Measurements from ENCODE around the gene BIRC5.

BIRC5 gene

DNA sequence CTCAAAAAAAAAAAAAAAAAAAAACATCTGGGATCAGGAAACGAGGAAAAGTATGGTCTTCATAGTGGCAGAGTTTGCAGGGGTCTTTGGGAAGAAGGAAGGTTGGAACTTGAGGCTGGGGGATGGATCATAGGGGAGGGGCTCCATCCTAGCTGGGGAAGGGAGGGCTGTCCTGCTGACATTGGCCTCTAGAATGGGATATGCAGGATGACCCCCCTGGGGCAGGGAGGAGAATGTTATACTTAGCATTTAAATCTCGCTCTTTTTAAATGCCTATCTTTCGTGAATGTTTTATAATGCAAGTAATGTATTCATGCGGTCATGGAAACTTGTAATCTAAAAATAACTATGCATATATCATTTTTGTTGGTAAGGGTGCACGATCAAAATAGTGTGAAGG is 50.5 kb downstream of the BIRC5 start:
- no peak overlapping the region for H3K27ac ChIP-seq
- no peak for TF ChIP-seq ZFX (IDR thresholded peaks at IDR 0.05)
- TF ChIP-seq, protein P1, sequence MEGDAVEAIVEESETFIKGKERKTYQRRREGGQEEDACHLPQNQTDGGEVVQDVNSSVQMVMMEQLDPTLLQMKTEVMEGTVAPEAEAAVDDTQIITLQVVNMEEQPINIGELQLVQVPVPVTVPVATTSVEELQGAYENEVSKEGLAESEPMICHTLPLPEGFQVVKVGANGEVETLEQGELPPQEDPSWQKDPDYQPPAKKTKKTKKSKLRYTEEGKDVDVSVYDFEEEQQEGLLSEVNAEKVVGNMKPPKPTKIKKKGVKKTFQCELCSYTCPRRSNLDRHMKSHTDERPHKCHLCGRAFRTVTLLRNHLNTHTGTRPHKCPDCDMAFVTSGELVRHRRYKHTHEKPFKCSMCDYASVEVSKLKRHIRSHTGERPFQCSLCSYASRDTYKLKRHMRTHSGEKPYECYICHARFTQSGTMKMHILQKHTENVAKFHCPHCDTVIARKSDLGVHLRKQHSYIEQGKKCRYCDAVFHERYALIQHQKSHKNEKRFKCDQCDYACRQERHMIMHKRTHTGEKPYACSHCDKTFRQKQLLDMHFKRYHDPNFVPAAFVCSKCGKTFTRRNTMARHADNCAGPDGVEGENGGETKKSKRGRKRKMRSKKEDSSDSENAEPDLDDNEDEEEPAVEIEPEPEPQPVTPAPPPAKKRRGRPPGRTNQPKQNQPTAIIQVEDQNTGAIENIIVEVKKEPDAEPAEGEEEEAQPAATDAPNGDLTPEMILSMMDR (conservative IDR thresholded peaks at IDR 0.05) = no peak

DNA sequence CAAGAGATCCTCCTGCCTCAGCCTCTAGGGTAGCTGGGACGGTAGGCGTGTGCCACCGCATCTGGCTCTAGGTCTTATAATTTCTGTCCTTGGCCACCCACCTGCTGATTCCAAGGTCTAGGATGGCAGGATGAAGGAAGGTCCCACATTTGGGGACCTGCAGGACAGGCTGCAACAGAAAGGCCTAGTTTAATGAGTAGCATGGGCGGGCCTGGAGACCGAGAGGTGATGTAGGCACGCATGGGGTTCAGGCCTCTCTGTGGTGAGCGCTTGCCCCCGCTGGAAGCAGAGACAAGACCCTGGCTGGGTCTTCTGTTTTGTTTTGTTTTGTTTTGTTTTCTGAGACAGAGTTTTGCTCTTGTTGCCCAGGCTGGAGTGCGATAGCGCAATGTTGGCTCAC is 51.1 kb downstream of the BIRC5 start:
- TF ChIP-seq, protein P1 (conservative IDR thresholded peaks at IDR 0.05) = no peak
- no peak for TF ChIP-seq ZFX (IDR thresholded peaks at IDR 0.05)
- H3K27ac ChIP-seq = peak overlapping the region; percentile 28; the same call in 1 of the 2 replicates

GRCh38 chr17:78266231-78266631 is 52.2 kb downstream of the BIRC5 start:
- TF ChIP-seq, protein P1 (conservative IDR thresholded peaks at IDR 0.05) = no peak
- no peak for TF ChIP-seq ZFX (IDR thresholded peaks at IDR 0.05)
- peak overlapping the region; percentile 28 for H3K27ac ChIP-seq

GRCh38 chr17:78266771-78267170 is 52.7 kb downstream of the BIRC5 start:
- peak overlapping the region; percentile 28; the same call in 1 of the 2 replicates for H3K27ac ChIP-seq
- TF ChIP-seq, protein P1 (conservative IDR thresholded peaks at IDR 0.05) = no peak
- no peak for TF ChIP-seq ZFX (IDR thresholded peaks at IDR 0.05)

- H3K27ac ChIP-seq = peak overlapping the region; percentile 28; the same call in 1 of the 2 replicates
- TF ChIP-seq, protein P1 (conservative IDR thresholded peaks at IDR 0.05) = no peak
- TF ChIP-seq ZFX (IDR thresholded peaks at IDR 0.05) = no peak
These were observed 53.4 kb downstream of the BIRC5 start for GRCh38 chr17:78267253-78268073.

DNA sequence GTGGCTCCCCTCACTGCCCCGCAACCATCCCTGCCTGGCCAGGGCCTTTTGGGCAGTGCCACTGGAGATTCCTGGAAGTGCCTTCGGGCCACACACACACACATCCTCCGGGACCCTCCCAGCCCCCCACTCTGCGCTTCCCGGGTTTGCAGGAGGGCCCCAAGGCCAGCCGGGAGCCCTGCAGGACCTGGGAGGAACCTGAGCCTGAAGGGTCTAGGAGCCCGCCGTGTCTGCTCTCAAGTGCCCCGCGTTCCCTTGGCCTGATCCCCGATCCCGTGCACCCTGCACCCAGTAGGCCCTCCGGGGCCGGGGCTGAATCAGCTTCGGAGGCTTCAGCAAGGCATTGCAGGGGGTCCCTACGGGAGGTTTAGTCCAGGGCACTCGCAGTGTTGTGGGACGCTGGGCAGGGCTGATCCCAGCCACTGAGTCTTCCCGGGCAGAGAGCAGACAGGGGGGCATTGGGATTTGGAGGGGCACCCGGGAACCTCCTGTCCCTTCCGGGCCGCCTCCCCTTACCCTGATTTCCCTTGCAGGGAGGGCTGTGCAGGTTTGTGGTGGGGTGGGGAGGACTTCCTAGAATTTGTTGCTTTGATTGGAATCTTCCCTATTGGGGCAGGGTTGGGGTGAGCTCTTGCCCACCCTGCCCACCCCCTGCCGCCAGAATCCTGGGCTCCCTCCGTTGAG is 54.3 kb downstream of the BIRC5 start:
- H3K27ac ChIP-seq = no peak overlapping the region

More for the DNA sequence above, 54.3 kb downstream of the BIRC5 start:
- no peak for TF ChIP-seq ZFX (IDR thresholded peaks at IDR 0.05)
- TF ChIP-seq, protein P1 (conservative IDR thresholded peaks at IDR 0.05) = no peak
